GM12801 (cell line): Measurements from ENCODE around the gene HRG.

Experiments
- CTCF ChIP-seq: IDR thresholded peaks from one replicate; pipeline ENCODE4 v1.5.1; 2011; ENCODE audit warnings: control low read depth; ENCODE audit not compliant: insufficient read length; ENCODE audit errors: extremely low read depth

The HRG gene

GRCh38 chr3:186705882-186706780, 40.3 kb downstream of the HRG start:
- TF ChIP-seq CTCF: no peak

GRCh38 chr3:186708983-186709679, 43.3 kb downstream of the HRG start:
- TF ChIP-seq CTCF: no peak

GRCh38 chr3:186713499-186713898, 47.7 kb downstream of the HRG start:
- no peak for TF ChIP-seq CTCF

GRCh38 chr3:186717039-186717457, 51.2 kb downstream of the HRG start, which contains the start of gene KNG1:
Gene KNG1, plus strand, starts transcription at chr3:186717359. Its CDS starts 184 bp downstream, at chr3:186717543.
- TF ChIP-seq CTCF: no peak

GRCh38 chr3:186719945-186720739, 54.3 kb downstream of the HRG start:
- no peak for TF ChIP-seq CTCF

- TF ChIP-seq CTCF: no peak
Observed at GRCh38 chr3:186722457-186722856, 56.6 kb downstream of the HRG start.

- TF ChIP-seq CTCF: no peak
Observed at GRCh38 chr3:186724911-186725310, 59.1 kb downstream of the HRG start.
